HepG2 (cell line): Measurements from ENCODE around the gene ESRRB. TPM values are rescaled to one million over a fixed set of nuclear protein-coding genes. Genes with fewer than 3 reads are reported as not detected.

Experiments used
- ATAC-seq: fragments of 200-7000 bp; cut with Tn5 transposase; 3 replicates; pipeline ENCODE4 v1.9.1; 2020; ENCODE audit warnings: mild to moderate bottlenecking, moderate library complexity
- BruUV-seq: library from RNA; stranded (reverse); fragments of 400-500 nt; replicated peaks from 2 replicates; lab custom pipeline; 2021; lab: Mats Ljungman, UMichigan
- CTCF ChIA-PET: fragments of 300-600 bp; formaldehyde crosslinking; extraction: SDS; loops from one replicate; lab custom pipeline; 2021; ENCODE audit warnings: low total read pairs, inconsistent platforms, low intra/inter-chr PET ratio; lab: Yijun Ruan, JAX
- POLR2A ChIA-PET: fragments of 350-600 bp; sonication (Branson Sonifier 250); formaldehyde crosslinking; loops from one replicate; lab custom pipeline; 2020; ENCODE audit warnings: antibody characterized with exemption, inconsistent platforms; lab: Yijun Ruan, JAX
- DNase-seq: peaks from one replicate; pipeline ENCODE4 v3.0.0-alpha.2; 2015; ENCODE audit warnings: low spot score
- FAIRE-seq: peaks from 3 replicates; lab custom pipeline; 2011; peaks lifted over from hg19 to GRCh38; lab: Jason Lieb, UNC
- H2AFZ ChIP-seq: one replicate; pipeline ENCODE4 v1.6.1; 2011; ENCODE audit warnings: low read length, inconsistent platforms
- H3K27ac ChIP-seq: fragments of 300-600 bp; 3 replicates; pipeline ENCODE4 v1.8.0; 2011; ENCODE audit warnings: mixed run types, mild to moderate bottlenecking, mixed read lengths, low read length, inconsistent platforms; ENCODE audit not compliant: insufficient read depth; ENCODE audit errors: extremely low read length
- H3K27me3 ChIP-seq, 2 experiments: fragments of 200-600 bp in 1 of 2; 2 replicates in 1 of 2; 3 replicates in 1 of 2; pipeline versions ENCODE4 v1.6.0 to v1.8.0; 2011; ENCODE audit warnings: low read length in 2 of 2, mild to moderate bottlenecking in 2 of 2, moderate library complexity in 2 of 2, inconsistent platforms in 1 of 2; ENCODE audit not compliant: insufficient read depth in 2 of 2, control insufficient read depth in 1 of 2
- H3K36me3 ChIP-seq, 2 experiments: fragments of 200-600 bp in 1 of 2; replicated peaks in 1 of 2; 2 replicates in 1 of 2; 3 replicates in 1 of 2; pipeline versions ENCODE4 v1.5.1 to v1.8.0; 2011; ENCODE audit warnings: low read length in 2 of 2, inconsistent platforms in 1 of 2; ENCODE audit not compliant: insufficient read depth in 2 of 2, control insufficient read depth in 1 of 2
- H3K4me1 ChIP-seq: 2 replicates; pipeline ENCODE4 v1.5.1; 2012; ENCODE audit warnings: low read length, inconsistent platforms; ENCODE audit not compliant: insufficient read depth
- H3K4me2 ChIP-seq: 2 replicates; pipeline ENCODE4 v1.6.0; 2011; ENCODE audit warnings: low read depth, low read length, inconsistent platforms
- H3K4me3 ChIP-seq, 3 experiments: fragments of 200-600 bp in 1 of 3; sonication (generic), shearing (Covaris generic) in 1 of 3; replicated peaks in 1 of 3; 2 replicates each; pipeline ENCODE4 v1.5.1; 2011 to 2016; ENCODE audit warnings: low read length in 3 of 3, inconsistent platforms in 2 of 3, low read depth in 2 of 3, mild to moderate bottlenecking in 2 of 3, control low read depth in 1 of 3, mixed read lengths in 1 of 3; ENCODE audit not compliant: insufficient read depth in 1 of 3
- H3K79me2 ChIP-seq: one replicate; pipeline ENCODE4 v1.6.1; 2011; ENCODE audit warnings: low read length, inconsistent platforms; ENCODE audit not compliant: insufficient read depth
- H3K9ac ChIP-seq: 2 replicates; pipeline ENCODE4 v1.6.0; 2011; ENCODE audit warnings: mild to moderate bottlenecking, low read depth, low read length, inconsistent platforms; ENCODE audit not compliant: insufficient read depth
- H3K9me3 ChIP-seq: 2 replicates; pipeline ENCODE4 v1.5.1; 2012; ENCODE audit warnings: mild to moderate bottlenecking, low read length
- H4K20me1 ChIP-seq: 2 replicates; pipeline ENCODE4 v1.6.0; 2011; ENCODE audit warnings: inconsistent platforms, mild to moderate bottlenecking, low read length, moderate library complexity; ENCODE audit not compliant: insufficient read depth
- GABPB1 ChIP-seq: IDR thresholded peaks from 2 replicates; pipeline ENCODE4 v1.6.1; 2016; ENCODE audit warnings: mild to moderate bottlenecking, missing genetic modification reagents, moderate library complexity, missing compliant biosample characterization
- HNRNPH1 ChIP-seq: fragments of 200-400 bp; formaldehyde crosslinking; optimal IDR thresholded peaks from 2 replicates; pipeline ENCODE3; 2017; ENCODE audit warnings: mild to moderate bottlenecking, low read depth, low read length
- RBAK ChIP-seq: sonication (generic); formaldehyde crosslinking; IDR thresholded peaks from 2 replicates; pipeline ENCODE4 v1.5.1; 2020; ENCODE audit warnings: mild to moderate bottlenecking, missing genetic modification reagents
- WGBS: methylation state at CpG from one replicate; pipeline ENCODE4 v1.1.6; 2017; ENCODE audit warnings: low lambda C conversion rate; 5-methylcytosine and 5-hydroxymethylcytosine counted together
- in situ Hi-C: cut with HindIII; loops from 2 replicates; pipeline ENCODE4 v1.10.0; 2017; ENCODE audit warnings: low pct_unique_long_range_greater_than_20kb; ENCODE audit not compliant: extremely low pct_ligation_motif_present
- intact Hi-C: fragments of 100-400 bp; cut with micrococcal nuclease; formaldehyde crosslinking; loops from one replicate; pipeline ENCODE4 v1.10.0; 2022; ENCODE audit not compliant: unreplicated experiment
- polyA plus RNA-seq, 8 experiments: library from polyadenylated mRNA; depleted of rRNA in 3 of 8; stranded (reverse) in 7 of 8; unstranded in 1 of 8; fragments of >200 nt; fragmentation: Illumina TruSeq in 4 of 8; extraction: Trizol in 4 of 8; gene quantifications; 2 replicates each; pipeline versions ENCODE4 v1.2.1 to v1.2.3, GENCODE V29; 2011 to 2016; ENCODE audit warnings: low read depth in 4 of 8, missing spikeins in 1 of 8, mixed read lengths in 1 of 8; ENCODE audit not compliant: insufficient read depth in 1 of 8
- total RNA-seq, 5 experiments: library from RNA; depleted of rRNA; stranded (reverse); fragments of >200 nt; fragmentation: Illumina TruSeq; extraction: Trizol; gene quantifications; 2 replicates each; pipeline ENCODE4 v1.2.3, GENCODE V29; 2016; ENCODE audit warnings: low read depth in 1 of 5
- TF ChIP-seq, protein P1 (sequence below): sonication (generic); formaldehyde crosslinking; IDR thresholded peaks from 2 replicates; pipeline ENCODE4 v1.5.1; 2020; ENCODE audit warnings: mild to moderate bottlenecking, missing genetic modification reagents, borderline replicate concordance
- TF ChIP-seq, protein P2 (sequence below): sonication (generic); formaldehyde crosslinking; IDR thresholded peaks from 2 replicates; pipeline ENCODE4 v1.8.0; 2022; ENCODE audit warnings: missing genetic modification reagents, mild to moderate bottlenecking, moderate library complexity, borderline replicate concordance
- TF ChIP-seq, protein P3 (sequence below): IDR thresholded peaks from 2 replicates; pipeline ENCODE4 v1.6.1; 2016
- TF ChIP-seq, protein P4 (sequence below): sonication (generic); formaldehyde crosslinking; IDR thresholded peaks from 2 replicates; pipeline ENCODE4 v1.5.0; 2020; ENCODE audit warnings: mild to moderate bottlenecking, low read depth, missing genetic modification reagents, borderline replicate concordance
- TF ChIP-seq, protein P5 (sequence below): IDR thresholded peaks from 2 replicates; pipeline ENCODE4 v1.6.1; 2016; ENCODE audit warnings: control low read depth
- TF ChIP-seq, protein P6 (sequence below), 2 experiments: sonication (generic) in 1 of 2; formaldehyde crosslinking in 1 of 2; IDR thresholded peaks; 2 replicates each; pipeline versions ENCODE4 v1.4.0 to v1.6.1; 2018 to 2020; ENCODE audit warnings: missing genetic modification reagents in 2 of 2, borderline replicate concordance in 1 of 2, low read depth in 1 of 2, mild to moderate bottlenecking in 1 of 2, missing biosample characterization in 1 of 2

Gene ESRRB
- total and polyA plus RNA-seq, 2 of the 13 experiments (the other 11 are each of a cell fraction or from before 2014, with no cell fraction given) = 0.04 to 0.33 TPM

DNA sequence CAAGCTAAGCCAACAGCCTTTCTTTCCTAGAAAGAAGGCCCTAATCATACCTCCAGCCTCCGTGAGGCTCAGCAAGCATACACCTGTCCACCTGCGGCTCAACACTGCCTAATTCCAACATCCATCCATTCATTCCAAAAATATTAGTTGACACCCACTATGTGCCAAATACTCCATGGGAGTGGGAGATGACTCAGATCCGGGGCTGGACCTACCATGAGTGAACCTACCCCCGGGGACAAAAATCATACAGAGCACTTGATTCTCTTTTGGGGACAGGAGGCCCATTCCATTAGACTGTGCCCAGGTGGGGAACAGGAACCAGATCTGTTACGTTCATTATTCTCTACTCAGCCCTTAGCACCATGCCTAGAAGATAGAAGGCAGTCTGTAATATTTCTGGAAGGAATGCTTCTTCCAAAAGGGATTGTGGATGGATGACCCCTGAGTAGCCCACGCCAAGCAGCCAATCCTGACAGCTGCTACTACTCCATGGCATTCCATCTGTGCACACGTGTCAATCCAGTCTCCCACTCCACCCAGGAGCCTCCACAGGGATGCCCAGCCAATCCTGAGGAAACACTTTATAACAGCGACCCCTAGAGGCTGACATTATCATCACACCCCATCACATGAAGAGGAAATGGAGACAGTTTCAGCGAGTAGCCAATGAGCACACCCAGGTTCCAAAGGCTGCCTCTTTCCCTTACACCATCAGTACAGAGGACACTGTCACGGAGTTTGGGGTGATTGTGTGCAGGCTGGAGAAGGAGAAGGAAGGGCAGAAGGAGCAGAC is 170.7 kb downstream of the ESRRB start:
- Histone ChIP-seq H3K27me3 (peaks cover 3 to 9% of the 10 kb centered on the region in 2 experiments; a peak in 4 of 5 replicates), H3K4me1 (no peaks in the 10 kb centered on the region), H3K4me3 (no peak overlapping the region), H3K4me2 (no peak overlapping the region), H3K9me3 (no peaks in the 10 kb centered on the region), H3K9ac (no peak overlapping the region), H2AFZ (no peak overlapping the region), H3K79me2 (no peaks in the 10 kb centered on the region), H3K36me3 (no peaks in the 10 kb centered on the region), H4K20me1 (no peaks in the 10 kb centered on the region), H3K27ac (no peak overlapping the region)
- DNase-seq = peak; percentile 25
- in situ Hi-C loops (no loop called here), intact Hi-C loops (no loop called here)
- 27% methylated on average over 10 of the region's 10 CpGs for WGBS
- POLR2A ChIA-PET = no interaction called here
- BruUV-seq = no TSS peak
- CTCF ChIA-PET = no interaction called here
- ATAC-seq = peak; percentile 67
- FAIRE-seq = no peak
- TF ChIP-seq HNRNPH1 (no peak), GABPB1 (no peak), RBAK (no peak)
- TF ChIP-seq, protein P1, sequence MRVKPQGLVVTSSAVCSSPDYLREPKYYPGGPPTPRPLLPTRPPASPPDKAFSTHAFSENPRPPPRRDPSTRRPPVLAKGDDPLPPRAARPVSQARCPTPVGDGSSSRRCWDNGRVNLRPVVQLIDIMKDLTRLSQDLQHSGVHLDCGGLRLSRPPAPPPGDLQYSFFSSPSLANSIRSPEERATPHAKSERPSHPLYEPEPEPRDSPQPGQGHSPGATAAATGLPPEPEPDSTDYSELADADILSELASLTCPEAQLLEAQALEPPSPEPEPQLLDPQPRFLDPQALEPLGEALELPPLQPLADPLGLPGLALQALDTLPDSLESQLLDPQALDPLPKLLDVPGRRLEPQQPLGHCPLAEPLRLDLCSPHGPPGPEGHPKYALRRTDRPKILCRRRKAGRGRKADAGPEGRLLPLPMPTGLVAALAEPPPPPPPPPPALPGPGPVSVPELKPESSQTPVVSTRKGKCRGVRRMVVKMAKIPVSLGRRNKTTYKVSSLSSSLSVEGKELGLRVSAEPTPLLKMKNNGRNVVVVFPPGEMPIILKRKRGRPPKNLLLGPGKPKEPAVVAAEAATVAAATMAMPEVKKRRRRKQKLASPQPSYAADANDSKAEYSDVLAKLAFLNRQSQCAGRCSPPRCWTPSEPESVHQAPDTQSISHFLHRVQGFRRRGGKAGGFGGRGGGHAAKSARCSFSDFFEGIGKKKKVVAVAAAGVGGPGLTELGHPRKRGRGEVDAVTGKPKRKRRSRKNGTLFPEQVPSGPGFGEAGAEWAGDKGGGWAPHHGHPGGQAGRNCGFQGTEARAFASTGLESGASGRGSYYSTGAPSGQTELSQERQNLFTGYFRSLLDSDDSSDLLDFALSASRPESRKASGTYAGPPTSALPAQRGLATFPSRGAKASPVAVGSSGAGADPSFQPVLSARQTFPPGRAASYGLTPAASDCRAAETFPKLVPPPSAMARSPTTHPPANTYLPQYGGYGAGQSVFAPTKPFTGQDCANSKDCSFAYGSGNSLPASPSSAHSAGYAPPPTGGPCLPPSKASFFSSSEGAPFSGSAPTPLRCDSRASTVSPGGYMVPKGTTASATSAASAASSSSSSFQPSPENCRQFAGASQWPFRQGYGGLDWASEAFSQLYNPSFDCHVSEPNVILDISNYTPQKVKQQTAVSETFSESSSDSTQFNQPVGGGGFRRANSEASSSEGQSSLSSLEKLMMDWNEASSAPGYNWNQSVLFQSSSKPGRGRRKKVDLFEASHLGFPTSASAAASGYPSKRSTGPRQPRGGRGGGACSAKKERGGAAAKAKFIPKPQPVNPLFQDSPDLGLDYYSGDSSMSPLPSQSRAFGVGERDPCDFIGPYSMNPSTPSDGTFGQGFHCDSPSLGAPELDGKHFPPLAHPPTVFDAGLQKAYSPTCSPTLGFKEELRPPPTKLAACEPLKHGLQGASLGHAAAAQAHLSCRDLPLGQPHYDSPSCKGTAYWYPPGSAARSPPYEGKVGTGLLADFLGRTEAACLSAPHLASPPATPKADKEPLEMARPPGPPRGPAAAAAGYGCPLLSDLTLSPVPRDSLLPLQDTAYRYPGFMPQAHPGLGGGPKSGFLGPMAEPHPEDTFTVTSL (CRISPR knock-in tag) = no peak
- TF ChIP-seq, protein P2, sequence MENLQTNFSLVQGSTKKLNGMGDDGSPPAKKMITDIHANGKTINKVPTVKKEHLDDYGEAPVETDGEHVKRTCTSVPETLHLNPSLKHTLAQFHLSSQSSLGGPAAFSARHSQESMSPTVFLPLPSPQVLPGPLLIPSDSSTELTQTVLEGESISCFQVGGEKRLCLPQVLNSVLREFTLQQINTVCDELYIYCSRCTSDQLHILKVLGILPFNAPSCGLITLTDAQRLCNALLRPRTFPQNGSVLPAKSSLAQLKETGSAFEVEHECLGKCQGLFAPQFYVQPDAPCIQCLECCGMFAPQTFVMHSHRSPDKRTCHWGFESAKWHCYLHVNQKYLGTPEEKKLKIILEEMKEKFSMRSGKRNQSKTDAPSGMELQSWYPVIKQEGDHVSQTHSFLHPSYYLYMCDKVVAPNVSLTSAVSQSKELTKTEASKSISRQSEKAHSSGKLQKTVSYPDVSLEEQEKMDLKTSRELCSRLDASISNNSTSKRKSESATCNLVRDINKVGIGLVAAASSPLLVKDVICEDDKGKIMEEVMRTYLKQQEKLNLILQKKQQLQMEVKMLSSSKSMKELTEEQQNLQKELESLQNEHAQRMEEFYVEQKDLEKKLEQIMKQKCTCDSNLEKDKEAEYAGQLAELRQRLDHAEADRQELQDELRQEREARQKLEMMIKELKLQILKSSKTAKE (CRISPR knock-in tag) = no peak
- TF ChIP-seq, protein P3, sequence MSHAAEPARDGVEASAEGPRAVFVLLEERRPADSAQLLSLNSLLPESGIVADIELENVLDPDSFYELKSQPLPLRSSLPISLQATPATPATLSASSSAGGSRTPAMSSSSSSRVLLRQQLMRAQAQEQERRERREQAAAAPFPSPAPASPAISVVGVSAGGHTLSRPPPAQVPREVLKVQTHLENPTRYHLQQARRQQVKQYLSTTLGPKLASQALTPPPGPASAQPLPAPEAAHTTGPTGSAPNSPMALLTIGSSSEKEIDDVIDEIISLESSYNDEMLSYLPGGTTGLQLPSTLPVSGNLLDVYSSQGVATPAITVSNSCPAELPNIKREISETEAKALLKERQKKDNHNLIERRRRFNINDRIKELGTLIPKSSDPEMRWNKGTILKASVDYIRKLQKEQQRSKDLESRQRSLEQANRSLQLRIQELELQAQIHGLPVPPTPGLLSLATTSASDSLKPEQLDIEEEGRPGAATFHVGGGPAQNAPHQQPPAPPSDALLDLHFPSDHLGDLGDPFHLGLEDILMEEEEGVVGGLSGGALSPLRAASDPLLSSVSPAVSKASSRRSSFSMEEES (CRISPR knock-in tag) = no peak
- TF ChIP-seq, protein P4, sequence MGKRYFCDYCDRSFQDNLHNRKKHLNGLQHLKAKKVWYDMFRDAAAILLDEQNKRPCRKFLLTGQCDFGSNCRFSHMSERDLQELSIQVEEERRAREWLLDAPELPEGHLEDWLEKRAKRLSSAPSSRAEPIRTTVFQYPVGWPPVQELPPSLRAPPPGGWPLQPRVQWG (CRISPR knock-in tag) = no peak
- TF ChIP-seq, protein P5, sequence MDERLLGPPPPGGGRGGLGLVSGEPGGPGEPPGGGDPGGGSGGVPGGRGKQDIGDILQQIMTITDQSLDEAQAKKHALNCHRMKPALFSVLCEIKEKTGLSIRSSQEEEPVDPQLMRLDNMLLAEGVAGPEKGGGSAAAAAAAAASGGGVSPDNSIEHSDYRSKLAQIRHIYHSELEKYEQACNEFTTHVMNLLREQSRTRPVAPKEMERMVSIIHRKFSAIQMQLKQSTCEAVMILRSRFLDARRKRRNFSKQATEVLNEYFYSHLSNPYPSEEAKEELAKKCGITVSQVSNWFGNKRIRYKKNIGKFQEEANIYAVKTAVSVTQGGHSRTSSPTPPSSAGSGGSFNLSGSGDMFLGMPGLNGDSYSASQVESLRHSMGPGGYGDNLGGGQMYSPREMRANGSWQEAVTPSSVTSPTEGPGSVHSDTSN (CRISPR knock-in tag) = no peak
- TF ChIP-seq, protein P6, sequence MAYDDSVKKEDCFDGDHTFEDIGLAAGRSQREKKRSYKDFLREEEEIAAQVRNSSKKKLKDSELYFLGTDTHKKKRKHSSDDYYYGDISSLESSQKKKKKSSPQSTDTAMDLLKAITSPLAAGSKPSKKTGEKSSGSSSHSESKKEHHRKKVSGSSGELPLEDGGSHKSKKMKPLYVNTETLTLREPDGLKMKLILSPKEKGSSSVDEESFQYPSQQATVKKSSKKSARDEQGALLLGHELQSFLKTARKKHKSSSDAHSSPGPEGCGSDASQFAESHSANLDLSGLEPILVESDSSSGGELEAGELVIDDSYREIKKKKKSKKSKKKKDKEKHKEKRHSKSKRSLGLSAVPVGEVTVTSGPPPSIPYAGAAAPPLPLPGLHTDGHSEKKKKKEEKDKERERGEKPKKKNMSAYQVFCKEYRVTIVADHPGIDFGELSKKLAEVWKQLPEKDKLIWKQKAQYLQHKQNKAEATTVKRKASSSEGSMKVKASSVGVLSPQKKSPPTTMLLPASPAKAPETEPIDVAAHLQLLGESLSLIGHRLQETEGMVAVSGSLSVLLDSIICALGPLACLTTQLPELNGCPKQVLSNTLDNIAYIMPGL (CRISPR knock-in tag; IDR thresholded peaks at IDR 0.05; ENCODE audit: borderline replicate concordance in 1 of 2, low read depth in 1 of 2) = no peak
